Neutrophil (primary cell): ENCODE results near the gene KIF15.

Experiments used
- H3K27ac ChIP-seq: fragments of 200-600 bp; sonication (generic); 2 replicates; pipeline ENCODE4 v1.5.1; 2016; ENCODE audit warnings: mild to moderate bottlenecking, moderate library complexity
- H3K27me3 ChIP-seq: fragments of 200-600 bp; sonication (generic); 2 replicates; pipeline ENCODE4 v1.6.0; 2016; ENCODE audit warnings: mild to moderate bottlenecking
- H3K36me3 ChIP-seq: fragments of 200-600 bp; sonication (generic); 2 replicates; pipeline ENCODE4 v1.5.1; 2017
- H3K4me1 ChIP-seq, 2 experiments: fragments of 200-600 bp in 1 of 2; sonication (generic) in 1 of 2; 1 replicate in 1 of 2; 2 replicates in 1 of 2; pipeline versions ENCODE4 v1.5.1 to v1.6.1; 2013 to 2016; ENCODE audit warnings: low read depth in 1 of 2, low read length in 1 of 2, mild to moderate bottlenecking in 1 of 2, moderate library complexity in 1 of 2; ENCODE audit not compliant: control insufficient read depth in 1 of 2, insufficient read depth in 1 of 2
- H3K4me3 ChIP-seq, 2 experiments: fragments of 200-600 bp in 1 of 2; sonication (generic) in 1 of 2; 1 replicate in 1 of 2; 2 replicates in 1 of 2; pipeline ENCODE4 v1.5.1; 2013 to 2016; ENCODE audit warnings: low read depth in 1 of 2, low read length in 1 of 2, mild to moderate bottlenecking in 1 of 2, moderate library complexity in 1 of 2
- H3K9me3 ChIP-seq: fragments of 200-600 bp; sonication (generic); 2 replicates; pipeline ENCODE4 v1.5.1; 2016
- CTCF ChIP-seq: fragments of 200-600 bp; sonication (generic); IDR thresholded peaks from 2 replicates; pipeline ENCODE4 v1.5.1; 2016; ENCODE audit warnings: antibody characterized with exemption

Gene KIF15

GRCh38 chr3:44862226-44862637, 100.6 kb downstream of the KIF15 start:
- TF ChIP-seq CTCF, result no peak
- H3K4me3 ChIP-seq, result peak overlapping the region; percentile 72 to 75
- no peaks in the 10 kb centered on the region for H3K27me3 ChIP-seq
- H3K4me1 ChIP-seq, result peaks cover 7 to 10% of the 10 kb centered on the region in 2 experiments
- H3K36me3 ChIP-seq, result peaks cover 7% of the 10 kb centered on the region
- H3K9me3 ChIP-seq, result no peaks in the 10 kb centered on the region
- peak overlapping the region; percentile 86 for H3K27ac ChIP-seq

- Histone ChIP-seq H3K36me3 (peaks cover 7% of the 10 kb centered on the region), H3K27ac (no peak overlapping the region), H3K4me1 (peaks cover 7 to 10% of the 10 kb centered on the region in 2 experiments), H3K9me3 (no peaks in the 10 kb centered on the region), H3K27me3 (no peaks in the 10 kb centered on the region), H3K4me3 (no peak overlapping the region)
- TF ChIP-seq CTCF, result no peak
Measured at GRCh38 chr3:44865272-44866035, 103.9 kb downstream of the KIF15 start.

DNA sequence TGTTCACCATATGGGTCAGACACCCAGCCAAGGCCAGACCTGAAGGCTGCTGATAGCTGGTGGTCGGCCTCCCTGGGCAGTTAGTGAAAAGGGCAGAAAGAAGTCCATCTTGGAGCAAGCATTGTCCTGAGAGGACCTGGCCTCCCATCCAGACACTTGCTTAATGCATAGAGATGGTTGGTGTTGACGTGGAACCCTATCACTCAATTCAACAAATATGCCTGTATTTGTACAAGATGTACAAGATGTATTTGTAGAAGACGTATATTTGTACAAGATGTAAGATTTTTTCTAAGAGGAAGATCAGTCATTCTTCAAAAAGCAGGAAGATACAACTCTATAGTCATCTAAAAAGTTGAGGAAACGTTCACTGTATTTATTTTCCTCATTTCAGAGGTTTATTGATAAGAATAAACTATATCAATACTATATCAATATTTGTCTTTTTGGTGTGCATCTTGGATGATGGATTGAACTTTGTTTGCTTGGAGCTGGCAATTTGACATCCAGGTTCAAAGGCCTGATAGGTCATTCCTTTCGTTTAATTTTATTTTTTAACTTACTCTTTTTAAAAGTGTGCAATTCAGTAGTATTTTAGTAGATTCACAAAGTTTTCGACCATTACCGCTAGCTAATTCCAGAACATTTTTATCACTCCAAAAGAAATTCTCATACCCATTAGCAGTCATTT, 106.0 kb downstream of the KIF15 start:
- TF ChIP-seq CTCF, result no peak
- peaks cover 2% of the 10 kb centered on the region in 2 experiments for H3K4me1 ChIP-seq
- H3K36me3 ChIP-seq, result peaks cover 7% of the 10 kb centered on the region
- H3K27me3 ChIP-seq, result no peaks in the 10 kb centered on the region
- no peak overlapping the region for H3K4me3 ChIP-seq
- H3K9me3 ChIP-seq, result no peaks in the 10 kb centered on the region
- H3K27ac ChIP-seq, result no peak overlapping the region

DNA sequence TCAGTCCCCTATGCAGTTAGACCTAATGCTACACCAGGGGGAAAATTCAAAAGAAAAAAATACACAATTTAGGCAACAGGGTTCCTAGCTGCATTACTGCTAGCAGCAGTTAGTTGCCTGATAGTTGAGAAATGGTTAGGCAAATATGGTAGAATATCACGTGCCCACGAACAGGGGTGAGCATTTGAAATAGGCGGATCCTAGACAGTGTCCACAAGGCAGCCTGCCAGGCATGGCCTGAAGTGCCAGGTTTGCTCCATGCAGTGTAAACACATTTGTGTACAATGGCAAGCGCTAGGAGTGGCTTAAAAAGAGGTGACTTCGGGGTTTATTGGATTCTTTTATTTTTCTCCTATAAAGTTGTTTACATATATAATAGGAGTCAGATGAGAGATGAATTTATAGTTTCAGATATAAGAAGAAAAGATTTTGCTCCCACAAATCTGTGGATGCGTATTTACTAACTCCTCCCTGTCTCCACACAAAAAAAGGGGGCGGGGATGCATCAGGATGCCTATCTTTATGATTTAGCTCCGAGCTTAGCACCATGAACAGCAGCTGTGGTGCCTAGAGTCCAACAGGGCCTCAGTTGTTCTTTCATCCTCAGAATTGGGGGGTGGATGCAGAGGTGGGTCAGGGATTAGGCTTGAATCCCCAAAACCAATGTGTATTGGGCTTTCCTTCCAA, 108.9 kb downstream of the KIF15 start:
- Histone ChIP-seq H3K4me3 (no peak overlapping the region), H3K4me1 (no peaks in the 10 kb centered on the region), H3K27ac (no peak overlapping the region), H3K27me3 (no peaks in the 10 kb centered on the region), H3K36me3 (peaks cover 2% of the 10 kb centered on the region), H3K9me3 (no peaks in the 10 kb centered on the region)
- no peak for TF ChIP-seq CTCF

DNA sequence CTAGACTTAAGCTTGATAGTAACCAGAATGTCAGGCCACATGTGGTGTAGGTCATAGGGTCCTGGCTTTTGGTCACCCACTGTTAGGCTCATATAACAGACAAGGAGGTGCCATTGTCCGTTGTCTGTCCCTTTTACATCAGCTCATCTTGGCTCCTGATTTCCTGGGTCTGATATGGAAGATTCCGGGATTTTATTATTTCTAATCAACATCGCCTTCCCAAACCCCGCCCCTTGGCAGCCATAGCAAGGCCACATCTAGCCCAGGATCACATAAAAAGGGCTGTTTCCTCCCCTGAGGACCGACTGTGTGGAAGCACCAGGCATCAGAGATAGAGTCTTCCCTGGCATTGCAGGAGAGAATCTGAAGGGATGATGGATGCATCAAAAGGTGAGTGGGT, 112.7 kb downstream of the KIF15 start, which contains the start of gene TGM4:
Gene TGM4 (plus strand): TSS at position 301 of the 400 bp plus-strand sequence. CDS start 71 bp downstream, at position 372.
- Histone ChIP-seq H3K27me3 (no peaks in the 10 kb centered on the region), H3K36me3 (no peaks in the 10 kb centered on the region), H3K4me1 (no peaks in the 10 kb centered on the region), H3K4me3 (no peak within 1 kb of the TSS), H3K27ac (no peak within 1 kb of the TSS), H3K9me3 (no peaks in the 10 kb centered on the region)
- TF ChIP-seq CTCF, result no peak
